Esophagus squamous epithelium (tissue), 5 donors: Measurements from ENCODE around the gene PRPH2. TPM values are rescaled to one million over a fixed set of nuclear protein-coding genes. Genes with fewer than 3 reads are reported as not detected.
"Not testable (repeated sequence)": the region's sequence is repeated elsewhere in the genome, so short reads cannot be mapped to it uniquely, and the experiment has no call there.

ENCODE experiments used
- DNase-seq: peaks from one replicate; lab custom pipeline; 2025; lab: John Stamatoyannopoulos, UW
- H3K27ac ChIP-seq, 4 donors: fragments of 200-600 bp; sonication (generic); one replicate each; pipeline ENCODE4 v1.5.1; 2016 to 2019; ENCODE audit warnings: mild to moderate bottlenecking in 1 of 4
- H3K27me3 ChIP-seq, 4 donors: fragments of 200-600 bp; sonication (generic); 1 replicate in 3 of 4; 2 replicates in 1 of 4; pipeline versions ENCODE4 v1.5.1 to v1.6.0; 2017 to 2021; ENCODE audit warnings: antibody characterized with exemption in 1 of 4
- H3K36me3 ChIP-seq, 3 donors: fragments of 200-600 bp; sonication (generic); one replicate each; pipeline ENCODE4 v1.5.1; 2016 to 2019
- H3K4me1 ChIP-seq, 3 donors: fragments of 200-600 bp; sonication (generic); one replicate each; pipeline ENCODE4 v1.5.1; 2017 to 2019
- H3K4me3 ChIP-seq, 4 donors: fragments of 200-600 bp; sonication (generic); 1 replicate in 3 of 4; 2 replicates in 1 of 4; pipeline ENCODE4 v1.5.1; 2016 to 2019; ENCODE audit warnings: mild to moderate bottlenecking in 2 of 4, moderate library complexity in 1 of 4
- H3K9me3 ChIP-seq, 3 donors: fragments of 200-600 bp; sonication (generic); one replicate each; pipeline ENCODE4 v1.5.1; 2016 to 2019
- CTCF ChIP-seq, 6 experiments: fragments of 450-650 bp in 4 of 6; fragments of 200-600 bp in 2 of 6; sonication (generic) in 2 of 6; IDR thresholded peaks; one replicate each; pipeline ENCODE4 v1.5.1; 2016 to 2019; ENCODE audit warnings: antibody characterized with exemption in 6 of 6, mild to moderate bottlenecking in 4 of 6, moderate library complexity in 4 of 6
- POLR2A ChIP-seq, 4 donors: fragments of 450-650 bp; IDR thresholded peaks; one replicate each; pipeline ENCODE4 v1.6.1; 2017; ENCODE audit warnings: antibody characterized with exemption in 4 of 4, mild to moderate bottlenecking in 4 of 4, moderate library complexity in 3 of 4
- WGBS, 2 donors: methylation state at CpG; one replicate each; pipeline ENCODE4 v1.1.5; 2018; 5-methylcytosine and 5-hydroxymethylcytosine counted together
- intact Hi-C: fragments of 100-400 bp; cut with DNase I; formaldehyde crosslinking; loops from one replicate; pipeline ENCODE4 v1.15.0; 2022
- total RNA-seq, 4 donors: library from RNA; depleted of rRNA; stranded (reverse); fragments of >200 nt; gene quantifications; one replicate each; pipeline ENCODE4 v1.1.0, GENCODE V29; 2016
- donor health status: DM: yes; HTN: yes; CAD: no.

Gene PRPH2
- total RNA-seq, 4 donors from 2014 or later, result 0.94 to 1.3 TPM; not detected in 2

GRCh38 chr6:42742116-42742894 lies 19.9 kb upstream of the PRPH2 start:
- WGBS, 2 donors, result 44 to 45% methylated on average over 5 of the region's 5 CpGs

GRCh38 chr6:42740725-42741124 lies 18.3 kb upstream of the PRPH2 start:
- WGBS, 2 donors, result 48 to 63% methylated on average over 3 of the region's 3 CpGs
- Histone ChIP-seq H3K27ac (no peak overlapping the region), H3K9me3 (no peaks in the 10 kb centered on the region), H3K36me3 (no peaks in the 10 kb centered on the region), H3K4me1 (peaks cover 11 to 37% (median 32%) of the 10 kb centered on the region in 3 donors), H3K27me3 (no peaks in the 10 kb centered on the region), H3K4me3 (no peak overlapping the region)
- intact Hi-C loops, result no loop called here
- DNase-seq, result no peak
- TF ChIP-seq POLR2A (IDR thresholded peaks at IDR 0.05) (no peak), CTCF (IDR thresholded peaks at IDR 0.05) (no peak)

More at GRCh38 chr6:42742116-42742894, 19.9 kb upstream of the PRPH2 start:
- Histone ChIP-seq H3K4me3 (no peak overlapping the region), H3K4me1 (peaks cover 11 to 37% (median 32%) of the 10 kb centered on the region in 3 donors), H3K27ac (peak overlapping the region; percentile 14 to 76 (median 50)), H3K9me3 (no peaks in the 10 kb centered on the region), H3K36me3 (no peaks in the 10 kb centered on the region), H3K27me3 (no peaks in the 10 kb centered on the region)
- no peak for DNase-seq
- intact Hi-C loops, result no loop called here
- TF ChIP-seq CTCF (IDR thresholded peaks at IDR 0.05), result no peak
- no peak for TF ChIP-seq POLR2A (IDR thresholded peaks at IDR 0.05)

- no peak for DNase-seq
- no peaks in the 10 kb centered on the region for H3K9me3 ChIP-seq
- intact Hi-C loops, result no loop called here
- no peak overlapping the region for H3K4me3 ChIP-seq
- H3K36me3 ChIP-seq, result no peaks in the 10 kb centered on the region
- H3K4me1 ChIP-seq, result no peaks in the 10 kb centered on the region
- TF ChIP-seq POLR2A (IDR thresholded peaks at IDR 0.05) (no peak), CTCF (IDR thresholded peaks at IDR 0.05) (no peak)
- 87 to 98% methylated on average over 3 of the region's 3 CpGs for WGBS, 2 donors
- no peaks in the 10 kb centered on the region for H3K27me3 ChIP-seq
- H3K27ac ChIP-seq, result no peak overlapping the region
These were observed 13.6 kb upstream of the PRPH2 start for GRCh38 chr6:42735976-42736375.

- DNase-seq, H3K4me1 ChIP-seq, H3K36me3 ChIP-seq, H3K27ac ChIP-seq, H3K4me3 ChIP-seq, intact Hi-C loops, H3K27me3 ChIP-seq, H3K9me3 ChIP-seq: not testable (repeated sequence)
- WGBS, 2 donors, result 83 to 84% methylated on average over 12 of the region's 13 CpGs
These were observed 11.6 kb upstream of the PRPH2 start for GRCh38 chr6:42733867-42734481.

GRCh38 chr6:42729731-42730130 lies 7.3 kb upstream of the PRPH2 start:
- no peak for DNase-seq
- intact Hi-C loops, result loop anchor here (5.0 to 10.0 kb wide), 2 partner anchors 67 to 145 kb away; partner anchors contain the start of gene RPL7L1

More at GRCh38 chr6:42729731-42730130, 7.3 kb upstream of the PRPH2 start:
- Histone ChIP-seq H3K4me3 (no peak overlapping the region), H3K27ac (no peak overlapping the region), H3K9me3 (no peaks in the 10 kb centered on the region), H3K36me3 (no peaks in the 10 kb centered on the region), H3K4me1 (peaks cover 7 to 25% (median 15%) of the 10 kb centered on the region in 3 donors), H3K27me3 (no peaks in the 10 kb centered on the region)
- WGBS, 2 donors, result 37 to 38% methylated on average over 2 of the region's 3 CpGs
- no peak for TF ChIP-seq POLR2A (IDR thresholded peaks at IDR 0.05)
- no peak for TF ChIP-seq CTCF (IDR thresholded peaks at IDR 0.05)
